IMR-90 (cell line): ENCODE data around the gene GRM5. TPM values are rescaled to one million over a fixed set of nuclear protein-coding genes. Genes with fewer than 3 reads are reported as not detected.
"Not testable (repeated sequence)": the region's sequence is repeated elsewhere in the genome, so short reads cannot be mapped to it uniquely, and the experiment has no call there.

Source experiments
- ATAC-seq: fragments of 200-7000 bp; cut with Tn5 transposase; 2 replicates; pipeline ENCODE4 v1.9.1; 2020; ENCODE audit warnings: low read depth, mild to moderate bottlenecking, moderate library complexity
- BruUV-seq: library from RNA; stranded (reverse); fragments of 400-500 nt; replicated peaks from 2 replicates; lab custom pipeline; 2021; lab: Mats Ljungman, UMichigan
- CTCF ChIA-PET: fragments of 300-600 bp; formaldehyde crosslinking; extraction: SDS; loops from one replicate; lab custom pipeline; 2021; ENCODE audit warnings: antibody characterized with exemption; lab: Yijun Ruan, JAX
- POLR2A ChIA-PET: fragments of 300-600 bp; sonication (Branson Sonifier 250); formaldehyde crosslinking; loops from one replicate; lab custom pipeline; 2022; ENCODE audit warnings: antibody characterized with exemption; ENCODE audit not compliant: unreplicated experiment; lab: Charles Lee
- DNase-seq: peaks from one replicate; pipeline ENCODE4 v3.0.0; 2013
- H2AFZ ChIP-seq: replicated peaks from 2 replicates; pipeline ENCODE3; 2013; ENCODE audit warnings: low read length, mild to moderate bottlenecking; ENCODE audit not compliant: poor library complexity
- H2AK5ac ChIP-seq: 2 replicates; pipeline ENCODE4 v1.6.1; 2013; ENCODE audit warnings: low read depth, low read length, inconsistent platforms
- H2AK9ac ChIP-seq: replicated peaks from 2 replicates; pipeline ENCODE3; 2013; ENCODE audit warnings: mild to moderate bottlenecking, low read depth, low read length, moderate library complexity; ENCODE audit not compliant: poor library complexity
- H2BK120ac ChIP-seq: 2 replicates; pipeline ENCODE4 v1.6.1; 2013; ENCODE audit warnings: low read depth, low read length, inconsistent platforms
- H2BK15ac ChIP-seq: 3 replicates; pipeline ENCODE4 v1.6.1; 2013; ENCODE audit warnings: low read depth, low read length, inconsistent platforms
- H2BK20ac ChIP-seq: 2 replicates; pipeline ENCODE4 v1.6.1; 2013; ENCODE audit warnings: low read depth, mild to moderate bottlenecking, inconsistent platforms, low read length, moderate library complexity
- H2BK5ac ChIP-seq: 2 replicates; pipeline ENCODE4 v1.6.1; 2013; ENCODE audit warnings: mild to moderate bottlenecking, low read depth, low read length, inconsistent platforms; ENCODE audit not compliant: poor library complexity, severe bottlenecking
- H3K14ac ChIP-seq: replicated peaks from 2 replicates; pipeline ENCODE4 v1.6.1; 2013; ENCODE audit warnings: low read depth, low read length, inconsistent platforms
- H3K18ac ChIP-seq: 2 replicates; pipeline ENCODE4 v1.6.1; 2013; ENCODE audit warnings: low read depth, low read length, control low read depth
- H3K23ac ChIP-seq: 2 replicates; pipeline ENCODE4 v1.6.1; 2013; ENCODE audit warnings: low read depth, low read length, inconsistent platforms
- H3K27ac ChIP-seq: 2 replicates; pipeline ENCODE4 v1.5.1; 2013; ENCODE audit warnings: mild to moderate bottlenecking, control low read depth, low read length; ENCODE audit not compliant: insufficient read depth
- H3K27me3 ChIP-seq: 2 replicates; pipeline ENCODE4 v1.6.1; 2013; ENCODE audit warnings: low read length; ENCODE audit not compliant: control insufficient read depth, insufficient read depth
- H3K36me3 ChIP-seq: 2 replicates; pipeline ENCODE4 v1.6.1; 2013; ENCODE audit warnings: low read length, mixed read lengths; ENCODE audit not compliant: control insufficient read depth, insufficient read depth
- H3K4ac ChIP-seq: 2 replicates; pipeline ENCODE4 v1.6.1; 2013; ENCODE audit warnings: low read depth, low read length, inconsistent platforms
- H3K4me1 ChIP-seq: 2 replicates; pipeline ENCODE4 v1.6.1; 2013; ENCODE audit warnings: low read length, mixed read lengths; ENCODE audit not compliant: control insufficient read depth, insufficient read depth
- H3K4me2 ChIP-seq: 2 replicates; pipeline ENCODE4 v1.6.1; 2013; ENCODE audit warnings: low read depth, mild to moderate bottlenecking, control low read depth, low read length, moderate library complexity
- H3K4me3 ChIP-seq: 2 replicates; pipeline ENCODE4 v1.5.1; 2013; ENCODE audit warnings: low read depth, mild to moderate bottlenecking, control low read depth, low read length, moderate library complexity; ENCODE audit not compliant: insufficient read depth
- H3K56ac ChIP-seq: 2 replicates; pipeline ENCODE4 v1.6.1; 2013; ENCODE audit warnings: low read length, inconsistent platforms; ENCODE audit not compliant: insufficient read depth; ENCODE audit errors: extremely low read depth
- H3K79me1 ChIP-seq, 2 experiments: 2 replicates each; pipeline ENCODE4 v1.6.1; 2013; ENCODE audit warnings: low read length in 2 of 2, inconsistent platforms in 1 of 2, low read depth in 1 of 2
- H3K9ac ChIP-seq: 2 replicates; pipeline ENCODE4 v1.6.1; 2013; ENCODE audit warnings: low read depth, low read length, control low read depth
- H3K9me1 ChIP-seq: 2 replicates; pipeline ENCODE4 v1.6.1; 2013; ENCODE audit warnings: low read length, inconsistent platforms; ENCODE audit not compliant: insufficient read depth
- H3K9me3 ChIP-seq: 2 replicates; pipeline ENCODE4 v1.6.1; 2013; ENCODE audit warnings: low read length; ENCODE audit not compliant: control insufficient read depth, insufficient read depth
- H4K20me1 ChIP-seq: 2 replicates; pipeline ENCODE4 v1.6.1; 2013; ENCODE audit warnings: low read length, inconsistent platforms; ENCODE audit not compliant: insufficient read depth
- H4K5ac ChIP-seq: 2 replicates; pipeline ENCODE4 v1.6.1; 2013; ENCODE audit warnings: mild to moderate bottlenecking, low read depth, low read length, control low read depth
- H4K8ac ChIP-seq, 2 experiments: 2 replicates each; pipeline ENCODE4 v1.6.1; 2013; ENCODE audit warnings: low read depth in 2 of 2, low read length in 2 of 2, control low read depth in 1 of 2, inconsistent platforms in 1 of 2
- H4K91ac ChIP-seq: 2 replicates; pipeline ENCODE4 v1.6.1; 2013; ENCODE audit warnings: low read depth, low read length, inconsistent platforms; ENCODE audit not compliant: insufficient read depth
- WGBS, 2 experiments: methylation state at CpG; one replicate each; pipeline versions ENCODE4 v1.1.5 to v1.1.7; 2013; ENCODE audit warnings: missing lambda C conversion rate in 2 of 2; ENCODE audit not compliant: insufficient read length in 1 of 2; ENCODE audit errors: extremely low coverage in 2 of 2; 5-methylcytosine and 5-hydroxymethylcytosine counted together
- dilution Hi-C: fragments of 300-500 bp; cut with HindIII; formaldehyde crosslinking; loops from one replicate; pipeline ENCODE4 v1.14.3; 2018; ENCODE audit warnings: low sequenced_read_pairs; ENCODE audit not compliant: unreplicated experiment
- in situ Hi-C: fragments of 300-500 bp; cut with MboI; formaldehyde crosslinking; loops from 3 replicates; pipeline ENCODE4 v1.14.3; 2019; ENCODE audit warnings: low sequenced_read_pairs, inconsistent platforms, mixed read lengths
- intact Hi-C: fragments of 100-400 bp; cut with micrococcal nuclease; formaldehyde crosslinking; loops from 2 replicates; pipeline ENCODE4 v1.10.0; 2022
- polyA plus RNA-seq, 3 experiments: library from polyadenylated mRNA; depleted of rRNA; stranded (reverse); fragments of >200 nt; gene quantifications; 2 replicates each; pipeline ENCODE4 v1.2.3, GENCODE V29; 2012; ENCODE audit warnings: low replicate concordance in 1 of 3
- total RNA-seq: library from RNA; depleted of rRNA; stranded (reverse); fragments of >200 nt; gene quantifications from 2 replicates; pipeline ENCODE4 v1.2.3, GENCODE V29; 2012

GRM5 gene
- total and polyA plus RNA-seq, 2 of the 4 experiments (the other 2 are of a cell fraction), result under 0.01 TPM

DNA sequence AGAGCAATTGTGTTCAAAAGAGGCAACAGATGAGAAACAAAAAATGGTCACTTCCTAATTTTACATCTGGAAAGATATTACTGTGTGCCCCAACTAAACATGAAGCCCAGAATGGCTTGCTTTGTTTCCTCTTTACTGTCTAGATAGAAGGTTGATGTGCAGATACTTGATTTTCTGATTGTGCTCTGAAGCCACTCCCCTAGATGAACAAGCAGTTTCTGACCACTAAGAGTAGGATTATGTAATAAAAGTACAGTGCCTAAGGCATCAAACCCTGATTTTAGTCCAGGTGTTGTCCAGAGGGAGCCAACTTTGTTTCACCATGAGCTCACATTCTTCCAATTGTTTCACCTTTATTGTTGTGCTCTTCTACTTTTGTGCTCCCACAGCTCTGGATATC is 116.9 kb downstream of the GRM5 start:
- H2AFZ ChIP-seq, intact Hi-C loops, H3K56ac ChIP-seq, H3K36me3 ChIP-seq, BruUV-seq, DNase-seq, H4K8ac ChIP-seq, H2BK5ac ChIP-seq, H3K9ac ChIP-seq, H2BK20ac ChIP-seq, CTCF ChIA-PET, in situ Hi-C loops, H3K79me1 ChIP-seq, H3K23ac ChIP-seq, H2BK15ac ChIP-seq, H4K91ac ChIP-seq, H3K27ac ChIP-seq, H2AK5ac ChIP-seq, H3K14ac ChIP-seq, H3K4ac ChIP-seq, POLR2A ChIA-PET, H3K4me2 ChIP-seq, H3K27me3 ChIP-seq, H2BK120ac ChIP-seq, ATAC-seq, H4K5ac ChIP-seq, H3K18ac ChIP-seq, H3K9me1 ChIP-seq, H3K4me3 ChIP-seq, H3K4me1 ChIP-seq, dilution Hi-C loops, H3K9me3 ChIP-seq, H2AK9ac ChIP-seq, H4K20me1 ChIP-seq: not testable (repeated sequence)

- H3K4me1 ChIP-seq, H3K4ac ChIP-seq, H2BK120ac ChIP-seq, DNase-seq, H4K91ac ChIP-seq, H3K14ac ChIP-seq, ATAC-seq, H3K27me3 ChIP-seq, H2BK15ac ChIP-seq, in situ Hi-C loops, H3K4me3 ChIP-seq, H2BK5ac ChIP-seq, H4K8ac ChIP-seq, H2AK9ac ChIP-seq, H3K79me1 ChIP-seq, H4K20me1 ChIP-seq, H2BK20ac ChIP-seq, H3K23ac ChIP-seq, intact Hi-C loops, BruUV-seq, H3K9me3 ChIP-seq, H3K9ac ChIP-seq, H3K9me1 ChIP-seq, CTCF ChIA-PET, H2AFZ ChIP-seq, H3K18ac ChIP-seq, H3K27ac ChIP-seq, H2AK5ac ChIP-seq, POLR2A ChIA-PET, H3K4me2 ChIP-seq, H3K56ac ChIP-seq, H4K5ac ChIP-seq, H3K36me3 ChIP-seq, dilution Hi-C loops: not testable (repeated sequence)
- WGBS, 2 experiments, result 83% methylated on average over 2 of the region's 6 CpGs; no CpG with 5 or more reads in 1 of the 2 experiments
Observed at GRCh38 chr11:88947843-88948572, 117.8 kb downstream of the GRM5 start.
